Middle frontal gyrus (tissue), 1 donor: ENCODE data around the gene PDE4D.

Experiments used
- DNase-seq: peaks from one replicate; pipeline ENCODE4 v3.0.0-alpha.2; 2015; ENCODE audit warnings: low spot score; ENCODE audit errors: extremely low spot score

Gene PDE4D

DNA sequence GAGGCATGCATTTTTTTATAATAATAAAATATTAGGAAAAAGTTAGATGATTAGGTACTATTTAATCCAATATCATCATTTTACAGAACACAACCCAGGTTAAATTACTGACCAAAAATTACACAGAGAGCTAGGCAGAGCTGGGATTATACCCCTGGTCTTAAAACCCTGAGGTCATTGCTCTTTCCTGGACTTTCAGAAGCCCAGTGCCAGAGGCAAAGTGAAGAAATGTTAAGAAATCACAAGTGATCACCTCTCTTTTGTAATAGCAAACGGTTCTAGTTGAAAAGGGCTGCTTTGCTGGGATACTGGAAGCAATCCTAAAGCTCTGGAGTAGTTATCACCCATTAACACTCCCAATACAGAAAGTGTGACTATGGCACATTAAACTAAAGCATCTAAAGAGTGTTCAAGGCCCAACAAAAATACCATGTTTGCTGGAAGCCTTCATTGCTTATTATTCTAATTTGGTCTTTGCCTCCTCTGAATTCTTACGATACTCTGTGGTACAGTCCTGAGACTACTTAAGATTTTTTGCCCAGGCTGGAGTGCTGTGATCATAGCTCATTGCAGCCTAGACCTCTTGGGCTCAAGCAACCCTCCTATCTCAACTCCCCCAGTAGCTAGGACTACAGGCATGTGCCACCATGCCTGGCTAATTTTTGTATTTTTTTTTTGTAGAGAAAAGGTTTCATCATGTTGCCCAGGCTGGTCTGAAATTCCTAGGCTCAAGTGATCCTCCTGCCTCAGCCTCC is 734.7 kb downstream of the PDE4D start:
- DNase-seq: no peak

DNA sequence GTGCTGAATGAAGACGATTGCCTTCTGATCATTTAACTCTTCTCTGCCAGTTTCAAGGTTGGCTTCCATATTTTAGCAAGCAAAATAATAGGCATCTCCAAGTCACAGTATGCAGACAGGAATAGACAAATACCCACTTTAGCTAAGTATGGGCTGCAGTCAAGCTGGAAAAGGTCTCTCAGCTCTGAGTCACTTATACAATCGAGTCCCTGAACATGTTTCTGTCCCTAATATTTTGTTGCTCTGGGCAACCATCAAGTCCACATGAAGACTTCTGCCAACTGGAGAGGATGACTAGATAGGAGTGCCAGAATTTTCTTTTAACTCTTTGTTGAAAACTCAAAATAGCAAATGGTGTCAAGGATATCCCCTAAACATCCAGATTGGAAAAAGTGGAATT is 735.4 kb downstream of the PDE4D start:
- DNase-seq: no peak

DNA sequence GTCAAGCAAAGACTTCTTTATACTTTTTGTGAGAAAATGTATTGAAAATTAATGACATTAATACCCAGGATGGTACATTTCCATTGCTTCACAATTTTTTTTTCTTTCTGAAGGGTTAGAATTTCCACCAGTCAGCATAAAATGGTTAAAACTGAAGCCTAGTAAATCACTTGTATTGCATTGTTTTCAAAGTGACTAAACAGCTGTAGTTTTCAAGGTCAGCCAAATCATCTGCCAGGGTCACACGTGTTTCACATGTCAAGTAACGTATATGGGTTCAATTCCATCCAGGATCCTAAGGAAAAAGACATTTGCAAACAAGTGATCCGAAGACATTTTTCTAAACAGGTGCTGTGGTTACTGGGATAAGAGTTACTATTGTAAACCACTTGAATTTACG is 736.5 kb downstream of the PDE4D start:
- no peak for DNase-seq

DNA sequence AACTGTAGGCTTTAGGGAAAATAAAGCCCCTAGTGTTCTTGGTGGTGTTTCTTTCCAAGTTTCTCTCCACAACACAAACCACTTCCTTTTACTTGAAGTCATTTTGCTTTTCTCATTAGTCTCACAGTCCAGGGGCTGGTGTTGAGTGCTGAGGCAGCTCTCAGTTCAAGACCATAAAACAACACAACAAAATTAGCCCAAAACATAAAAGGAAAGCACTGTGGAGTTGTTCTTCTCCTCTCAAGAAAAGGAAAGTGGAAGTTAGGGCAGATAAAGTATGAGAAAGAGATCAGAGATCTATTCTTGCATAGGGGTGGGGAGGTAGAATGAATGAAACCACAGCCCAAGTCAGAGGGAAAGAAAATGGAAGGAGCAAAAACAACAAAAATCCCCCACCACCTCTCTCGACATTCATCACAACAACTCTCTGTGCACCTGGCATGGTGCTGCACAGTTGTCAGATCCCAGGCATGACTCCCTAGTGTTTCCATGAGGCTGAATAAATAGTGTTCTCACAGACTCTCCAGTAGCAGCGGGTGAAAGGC is 740.8 kb downstream of the PDE4D start:
- no peak for DNase-seq

DNA sequence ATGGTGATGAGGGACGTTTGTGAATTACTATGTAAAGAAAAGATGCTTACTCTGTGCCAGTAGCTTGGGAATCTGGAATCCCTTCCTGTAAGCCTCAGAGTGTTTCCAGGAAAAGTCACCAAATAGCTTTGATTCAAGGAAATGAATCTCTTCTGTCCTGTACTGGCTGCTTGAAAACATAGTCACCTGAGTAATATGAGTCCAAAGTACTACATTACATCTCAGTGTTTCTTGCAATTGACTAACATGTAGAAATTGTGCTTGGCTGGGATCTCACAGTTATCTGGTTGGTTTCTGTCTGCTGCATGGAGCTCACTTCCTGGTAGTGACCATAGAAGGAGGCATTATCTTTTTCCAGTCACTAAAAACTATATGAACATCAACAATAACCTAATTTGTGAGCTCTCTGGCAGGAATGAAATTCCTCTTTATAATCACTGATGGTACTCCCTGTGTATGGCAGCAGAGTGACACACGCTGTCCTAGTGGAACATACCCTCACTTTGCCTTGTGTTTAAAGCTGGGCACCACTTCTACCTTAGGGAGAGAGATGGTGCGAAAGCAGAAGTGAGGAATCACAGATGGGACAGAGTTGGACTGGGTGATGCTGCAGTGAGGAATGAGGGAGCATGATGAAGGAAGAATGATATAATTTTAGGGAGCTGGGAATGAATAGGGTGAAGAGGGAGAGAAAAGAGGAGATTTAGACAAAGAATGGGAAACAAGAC is 742.2 kb downstream of the PDE4D start:
- no peak for DNase-seq

DNA sequence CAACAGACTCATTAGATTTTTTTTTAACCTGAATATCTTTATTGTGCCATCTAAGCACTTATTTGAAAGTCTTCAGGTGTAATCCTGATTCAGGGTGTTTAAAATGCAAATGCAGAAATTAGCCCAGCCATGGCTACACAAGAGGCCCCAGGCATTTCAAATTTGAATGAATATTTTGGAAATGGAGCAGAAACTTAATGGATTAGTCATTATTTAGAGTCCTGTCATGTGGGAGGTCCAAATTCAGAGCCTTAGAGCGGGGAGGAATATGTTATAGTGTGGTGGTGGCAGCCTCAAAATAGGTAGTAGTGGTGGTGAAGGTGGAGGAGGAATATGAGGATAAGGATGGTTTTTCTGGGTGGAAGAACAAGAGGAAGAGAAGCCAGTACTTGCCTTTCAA is 743.7 kb downstream of the PDE4D start:
- no peak for DNase-seq

DNA sequence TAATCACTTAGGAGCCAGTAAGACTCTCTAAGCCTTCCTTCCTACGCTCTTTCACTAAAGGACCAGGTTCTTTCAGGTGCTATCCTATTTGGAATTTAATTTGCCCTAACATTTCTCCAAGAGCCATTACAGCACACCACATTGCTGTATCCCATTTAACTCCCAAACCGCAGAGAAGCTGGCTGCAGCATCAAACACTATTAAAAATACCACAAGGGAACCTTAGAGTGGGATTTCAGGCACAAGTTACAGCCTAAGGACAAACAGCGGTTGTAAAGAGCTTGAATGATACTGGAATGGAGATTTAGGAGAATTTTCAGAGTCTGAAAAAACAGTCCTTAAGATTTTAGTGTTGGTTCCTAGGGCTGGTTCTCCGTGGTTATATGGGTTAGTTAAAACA is 744.3 kb downstream of the PDE4D start:
- DNase-seq: no peak

DNA sequence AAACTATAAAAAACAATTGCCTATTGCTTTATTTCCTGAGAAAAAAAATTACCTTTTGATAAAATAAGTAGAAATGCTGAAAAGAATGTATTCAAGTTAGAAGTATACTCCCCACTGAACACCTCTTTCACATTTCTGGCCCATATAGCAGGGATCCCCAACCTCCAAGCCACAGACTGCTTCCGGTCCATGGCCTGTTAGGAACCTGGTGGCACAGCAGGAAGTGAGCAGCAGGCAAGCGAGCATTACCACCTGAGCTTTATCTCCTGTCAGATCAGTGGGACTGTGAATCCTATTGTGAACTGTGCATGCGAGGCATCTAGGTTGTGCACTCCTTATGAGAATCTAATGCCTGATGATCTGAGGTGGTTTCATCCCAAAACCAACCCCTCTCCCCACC is 746.8 kb downstream of the PDE4D start:
- no peak for DNase-seq

DNA sequence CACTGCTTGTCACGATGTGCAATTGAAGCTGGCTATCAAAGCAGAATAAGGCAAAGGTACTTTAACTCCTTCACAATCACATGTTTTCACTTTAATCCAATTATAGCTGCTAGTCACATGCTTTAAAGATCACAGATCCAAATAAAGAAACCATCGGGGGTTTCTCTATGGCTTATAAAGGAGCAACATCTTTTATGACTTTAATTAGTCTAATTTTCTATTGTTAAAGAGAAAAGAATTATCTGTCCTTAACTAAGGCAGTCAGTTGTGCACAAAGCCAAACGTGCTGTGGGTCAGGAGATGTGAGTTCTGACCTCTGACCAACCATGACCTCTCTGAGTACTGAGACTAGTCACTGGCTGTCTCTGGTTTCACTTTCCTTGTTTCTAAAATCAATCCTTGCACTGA is 749.6 kb downstream of the PDE4D start:
- DNase-seq: no peak

DNA sequence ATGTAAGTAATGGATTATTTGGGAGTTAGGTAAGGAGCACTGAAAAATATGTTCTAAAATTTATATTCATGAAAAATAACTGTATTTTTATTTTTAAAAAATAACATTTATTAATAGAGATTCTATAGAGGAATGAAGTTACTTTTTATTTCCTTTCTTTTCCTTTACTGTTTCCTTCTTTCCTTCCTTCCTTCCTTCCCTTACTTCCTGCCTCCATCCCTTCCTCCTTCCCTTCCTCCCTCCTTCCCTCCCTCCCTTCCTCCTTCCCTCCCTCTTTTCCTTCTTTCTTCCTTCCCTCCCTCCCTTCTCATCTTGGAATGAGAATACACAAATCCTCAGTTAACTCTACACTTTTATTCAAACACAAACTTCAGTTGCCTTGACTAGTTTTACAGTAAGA is 750.6 kb downstream of the PDE4D start:
- DNase-seq: no peak

DNA sequence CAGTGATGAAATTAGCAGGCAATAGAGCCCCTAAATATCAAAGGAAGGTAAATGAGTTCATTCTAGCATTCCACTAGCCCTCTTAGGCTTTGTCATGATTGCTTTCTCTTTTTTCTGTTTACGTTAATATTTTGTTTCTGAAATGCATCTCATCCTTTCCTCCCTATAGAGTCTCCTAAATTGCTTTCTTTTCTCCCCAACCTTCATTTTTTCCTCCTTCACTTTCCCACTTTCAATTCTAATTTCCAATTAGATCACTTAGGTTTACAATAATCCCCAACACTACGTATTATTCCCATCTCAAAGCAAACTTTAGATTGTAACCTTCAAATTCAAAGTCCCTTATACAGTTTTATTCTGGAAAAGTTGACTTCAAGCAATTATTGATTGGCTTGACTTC is 751.4 kb downstream of the PDE4D start:
- no peak for DNase-seq

DNA sequence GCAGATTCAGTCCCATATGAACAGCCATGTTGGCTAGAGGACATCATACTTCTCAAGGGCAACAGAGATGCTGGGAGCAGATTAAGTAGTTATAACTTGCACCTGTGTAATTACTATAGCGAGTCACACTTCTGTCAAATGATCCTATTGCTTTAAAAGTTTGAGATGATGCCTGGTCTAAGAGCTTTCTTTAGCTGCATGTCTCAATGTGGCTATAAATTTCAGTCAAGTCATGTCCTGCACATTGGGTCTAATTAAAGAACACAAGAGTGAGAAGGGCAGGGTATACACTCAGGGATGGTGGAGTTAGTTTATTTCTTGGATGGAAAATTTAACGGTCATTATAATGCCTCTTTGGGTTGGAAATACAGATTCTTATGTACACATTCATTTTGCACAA is 753.4 kb downstream of the PDE4D start:
- DNase-seq: no peak

DNA sequence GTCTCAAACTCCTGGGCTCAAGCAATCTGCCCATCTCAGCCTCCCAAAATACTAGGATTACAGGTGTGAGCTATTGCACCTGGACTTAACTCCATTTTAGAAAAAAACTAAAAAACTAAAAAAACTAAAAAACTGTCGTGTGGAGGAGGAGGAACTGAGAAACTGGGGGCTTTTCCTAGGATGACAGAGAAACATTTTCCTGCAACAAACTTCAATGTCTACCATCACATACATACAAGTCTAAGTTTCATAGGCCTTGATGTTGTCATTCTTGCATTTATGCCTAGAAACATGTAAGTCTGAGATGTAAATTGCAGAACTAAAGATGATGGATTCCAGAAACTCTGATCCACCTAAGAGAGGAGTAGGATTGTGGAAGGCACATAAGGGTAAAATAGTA is 753.8 kb downstream of the PDE4D start:
- DNase-seq: no peak

DNA sequence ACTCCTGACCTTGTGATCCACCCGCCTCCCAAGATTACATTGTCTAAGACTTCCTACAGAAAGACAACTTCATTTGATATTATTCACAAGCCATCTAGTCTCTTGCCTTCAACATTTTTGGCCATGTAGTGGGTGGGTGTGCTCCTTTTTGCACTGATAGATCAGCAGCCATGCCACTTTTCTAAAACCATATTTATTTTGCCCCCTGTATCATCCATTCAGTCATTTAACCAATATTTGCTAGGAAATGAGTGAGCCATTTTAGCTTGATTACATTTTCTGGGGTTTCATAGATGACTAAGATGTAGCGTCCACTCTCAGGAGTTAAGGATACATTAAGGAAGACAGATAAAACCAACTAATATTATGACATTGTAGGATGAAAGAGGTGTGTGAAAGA is 755.0 kb downstream of the PDE4D start:
- no peak for DNase-seq

DNA sequence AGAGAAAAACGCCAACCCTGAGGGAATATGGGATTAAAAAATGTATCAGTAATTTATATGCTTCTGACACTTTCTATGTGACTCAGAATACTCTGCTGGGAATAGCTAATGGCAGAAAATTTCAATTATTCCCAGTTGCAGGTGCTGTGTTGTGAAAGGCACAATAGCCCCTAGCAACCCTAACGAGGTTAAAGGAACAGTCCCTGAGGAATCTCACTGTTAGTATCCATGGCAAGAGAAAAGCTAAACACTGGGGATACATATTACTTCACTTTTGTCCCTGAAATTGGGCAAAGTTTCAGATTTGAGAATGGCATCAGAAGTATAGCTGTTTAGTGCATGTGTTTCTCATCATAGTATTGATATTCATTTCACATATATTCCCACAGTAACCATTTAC is 755.7 kb downstream of the PDE4D start:
- no peak for DNase-seq

DNA sequence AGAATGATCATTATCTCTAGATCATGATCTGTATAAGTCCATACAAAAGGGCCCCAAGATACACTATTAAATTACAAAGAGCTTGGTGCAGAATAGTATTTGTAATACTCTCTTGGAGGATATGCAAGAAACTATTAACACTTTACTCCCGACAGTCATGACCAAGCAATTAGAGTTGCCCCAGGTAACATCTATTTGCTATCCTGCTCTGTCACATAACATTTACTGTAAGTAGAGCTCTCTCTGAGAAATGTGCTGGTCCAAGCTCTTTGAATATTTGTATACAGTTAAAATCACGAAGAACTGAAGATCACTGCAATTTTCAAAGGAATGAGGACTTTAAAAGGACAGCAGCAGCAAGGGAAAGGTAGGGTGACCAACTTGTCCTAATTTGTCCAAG is 757.0 kb downstream of the PDE4D start:
- DNase-seq: no peak

DNA sequence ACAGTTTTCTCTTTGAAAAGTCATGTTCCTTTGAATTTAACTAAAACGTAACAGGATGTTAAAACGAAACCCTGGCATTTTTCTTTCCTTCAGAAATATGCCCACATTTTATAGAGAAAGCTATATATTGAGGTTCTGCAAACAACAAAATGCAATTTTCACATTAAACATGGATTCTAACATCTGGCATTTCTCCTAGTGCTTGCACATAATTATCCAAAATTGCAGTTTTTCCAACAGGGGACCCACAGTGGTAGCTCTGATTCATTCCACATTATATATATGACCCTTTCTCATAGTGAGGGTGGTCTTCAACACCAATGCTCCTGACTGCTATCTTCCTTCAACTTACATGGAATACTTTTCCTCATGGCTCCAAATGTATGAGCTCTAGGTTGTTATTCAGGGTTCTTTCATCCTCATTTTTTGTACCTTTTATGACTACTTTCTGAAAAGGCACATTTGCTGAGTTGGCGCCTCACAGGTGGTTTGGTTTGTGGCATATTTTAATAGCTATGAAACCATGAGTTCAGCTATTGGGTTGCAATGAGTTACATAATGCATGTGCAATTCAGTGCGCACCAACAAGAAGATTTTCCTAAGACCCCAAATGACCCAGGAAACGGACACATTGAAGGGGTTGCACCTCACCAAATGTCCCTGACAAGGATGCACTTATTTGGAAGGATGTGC is 758.9 kb downstream of the PDE4D start:
- DNase-seq: no peak

DNA sequence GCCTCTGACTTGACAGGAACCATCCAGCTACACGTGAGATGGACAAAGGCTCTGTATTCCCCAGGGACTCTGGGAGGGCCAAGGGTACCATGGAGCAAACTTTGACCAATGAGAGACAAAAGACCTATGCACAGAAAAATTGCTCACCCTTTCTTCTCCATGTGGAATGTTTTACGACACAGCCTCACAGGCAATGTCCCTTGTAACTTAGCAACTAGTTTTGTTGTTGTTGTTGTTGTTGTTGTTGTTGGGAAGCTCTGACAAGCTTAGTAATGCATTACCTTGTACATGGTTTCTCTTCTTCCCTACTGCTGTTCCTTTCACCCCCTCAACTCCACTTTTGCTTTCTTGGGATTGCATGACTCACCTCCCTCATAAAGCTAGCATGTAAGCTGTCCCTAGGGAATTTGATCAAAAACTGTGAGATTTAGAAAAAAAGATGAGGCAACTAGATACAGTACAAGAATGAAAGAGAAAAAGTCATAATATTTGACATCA is 759.7 kb downstream of the PDE4D start:
- no peak for DNase-seq

DNA sequence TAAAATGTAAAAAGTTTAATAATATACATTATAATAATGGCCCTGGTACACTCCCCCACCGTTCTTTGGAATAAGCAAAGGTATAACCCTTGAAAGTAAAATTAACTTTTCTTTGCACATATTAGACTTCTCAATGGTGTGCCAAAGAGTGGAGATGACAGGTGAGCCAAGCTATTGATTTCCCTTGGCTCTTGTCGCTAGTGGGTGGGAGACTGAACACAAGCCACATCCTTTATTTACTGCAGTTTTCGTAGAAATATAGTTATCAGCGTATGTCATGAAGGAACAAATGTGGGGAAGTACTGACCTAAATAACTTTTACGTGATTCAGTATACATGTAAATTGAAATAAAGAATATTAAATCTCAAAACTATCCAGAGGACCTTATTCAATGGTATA is 761.4 kb downstream of the PDE4D start:
- no peak for DNase-seq

DNA sequence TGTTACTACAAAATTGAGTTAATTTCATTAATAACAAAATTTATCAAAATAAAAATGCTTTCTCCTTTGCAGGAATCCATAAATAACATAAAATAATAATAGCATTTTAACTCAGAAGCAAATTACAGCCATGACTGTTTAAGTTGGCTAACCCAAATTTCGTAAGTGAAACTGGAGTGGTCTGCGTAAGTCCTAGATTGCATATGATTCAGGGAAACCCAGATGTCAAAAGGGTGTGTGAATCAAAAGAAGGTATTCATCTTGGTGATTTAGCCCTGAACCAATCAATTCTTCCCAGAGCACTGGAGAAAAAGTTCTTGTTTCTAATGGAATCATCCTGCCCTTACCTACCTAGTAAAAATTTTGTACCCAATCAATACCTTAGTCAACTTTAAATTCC is 763.1 kb downstream of the PDE4D start:
- no peak for DNase-seq

DNA sequence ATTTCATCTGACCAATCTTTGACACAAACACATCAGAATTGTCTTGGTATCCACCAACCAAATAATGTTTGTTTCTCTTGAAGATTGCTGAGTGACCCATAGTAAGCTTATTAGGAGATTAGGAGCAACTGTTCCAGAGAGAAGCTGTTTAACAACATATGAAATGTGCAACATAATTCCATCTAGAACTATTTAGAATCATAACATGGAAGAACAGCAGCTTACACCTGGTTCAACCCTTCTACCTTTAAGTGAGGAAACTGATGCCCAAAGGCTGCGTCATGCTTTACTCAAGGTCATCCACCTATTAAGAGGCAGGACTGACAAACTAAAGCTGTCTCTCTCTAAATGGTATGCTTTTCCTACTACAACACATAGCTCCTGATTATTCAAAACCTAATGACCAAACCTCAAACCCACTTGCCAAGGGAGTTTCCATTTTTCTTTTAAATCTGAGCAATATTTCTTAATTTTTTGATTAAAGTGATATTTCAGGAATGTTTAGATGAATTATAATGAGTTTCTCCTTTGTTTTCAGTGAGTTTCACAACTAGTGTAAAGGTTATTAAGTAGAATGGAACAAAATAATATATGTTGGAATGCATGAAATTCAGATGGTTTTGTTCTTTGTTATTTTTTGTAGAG is 764.8 kb downstream of the PDE4D start:
- no peak for DNase-seq
